ENCODE results near the gene MAMDC2. TPM values are rescaled to one million over a fixed set of nuclear protein-coding genes. Genes with fewer than 3 reads are reported as not detected.

Gene MAMDC2
- total RNA-seq, 1 experiment from 2014 or later, result 0.26 TPM

GRCh38 chr9:70160686-70161600, 117.3 kb downstream of the MAMDC2 start:
- Mint-ChIP-seq H3K27ac (ENCODE audit: unreplicated experiment) (peak overlapping the region; percentile 57), H3K4me1 (ENCODE audit: low read depth, unreplicated experiment) (no peaks in the 10 kb centered on the region), H3K36me3 (ENCODE audit: insufficient read depth, unreplicated experiment) (no peaks in the 10 kb centered on the region), H3K4me3 (ENCODE audit: low read depth, unreplicated experiment) (no peak overlapping the region), H3K27me3 (ENCODE audit: unreplicated experiment) (no peaks in the 10 kb centered on the region), H3K9me3 (ENCODE audit: low read depth, unreplicated experiment) (no peaks in the 10 kb centered on the region)
- no TSS peak for BruUV-seq (replicated peaks)
- CTCF ChIA-PET, result no interaction called here
- no peak for DNase-seq
- no peak for TF ChIP-seq CTCF (IDR thresholded peaks at IDR 0.05; ENCODE audit: unreplicated experiment)
- intact Hi-C loops (cut with micrococcal nuclease; ENCODE audit: unreplicated experiment), result no loop called here

- Mint-ChIP-seq H3K9me3 (ENCODE audit: low read depth, unreplicated experiment) (no peaks in the 10 kb centered on the region), H3K4me1 (ENCODE audit: low read depth, unreplicated experiment) (no peaks in the 10 kb centered on the region), H3K27ac (ENCODE audit: unreplicated experiment) (no peak overlapping the region), H3K36me3 (ENCODE audit: insufficient read depth, unreplicated experiment) (no peaks in the 10 kb centered on the region), H3K4me3 (ENCODE audit: low read depth, unreplicated experiment) (no peak overlapping the region), H3K27me3 (ENCODE audit: unreplicated experiment) (no peaks in the 10 kb centered on the region)
- intact Hi-C loops (cut with micrococcal nuclease; ENCODE audit: unreplicated experiment), result no loop called here
- CTCF ChIA-PET, result no interaction called here
- BruUV-seq (replicated peaks), result no TSS peak
- TF ChIP-seq CTCF (IDR thresholded peaks at IDR 0.05; ENCODE audit: unreplicated experiment), result no peak
- no peak for DNase-seq
Observed at GRCh38 chr9:70165006-70165602, 121.5 kb downstream of the MAMDC2 start.

GRCh38 chr9:70168521-70168920, 124.9 kb downstream of the MAMDC2 start:
- Mint-ChIP-seq H3K27me3 (ENCODE audit: unreplicated experiment) (no peaks in the 10 kb centered on the region), H3K9me3 (ENCODE audit: low read depth, unreplicated experiment) (no peaks in the 10 kb centered on the region), H3K4me1 (ENCODE audit: low read depth, unreplicated experiment) (no peaks in the 10 kb centered on the region), H3K27ac (ENCODE audit: unreplicated experiment) (no peak overlapping the region), H3K4me3 (ENCODE audit: low read depth, unreplicated experiment) (no peak overlapping the region), H3K36me3 (ENCODE audit: insufficient read depth, unreplicated experiment) (no peaks in the 10 kb centered on the region)
- intact Hi-C loops (cut with micrococcal nuclease; ENCODE audit: unreplicated experiment), result no loop called here
- TF ChIP-seq CTCF (IDR thresholded peaks at IDR 0.05; ENCODE audit: unreplicated experiment), result no peak
- CTCF ChIA-PET, result no interaction called here
- BruUV-seq (replicated peaks), result no TSS peak
- DNase-seq, result no peak

- no TSS peak for BruUV-seq (replicated peaks)
Observed at GRCh38 chr9:70169222-70169621, 125.6 kb downstream of the MAMDC2 start.

More at GRCh38 chr9:70169222-70169621, 125.6 kb downstream of the MAMDC2 start:
- Mint-ChIP-seq H3K4me1 (ENCODE audit: low read depth, unreplicated experiment) (no peaks in the 10 kb centered on the region), H3K27ac (ENCODE audit: unreplicated experiment) (no peak overlapping the region), H3K27me3 (ENCODE audit: unreplicated experiment) (no peaks in the 10 kb centered on the region), H3K4me3 (ENCODE audit: low read depth, unreplicated experiment) (no peak overlapping the region), H3K36me3 (ENCODE audit: insufficient read depth, unreplicated experiment) (no peaks in the 10 kb centered on the region), H3K9me3 (ENCODE audit: low read depth, unreplicated experiment) (no peaks in the 10 kb centered on the region)
- no peak for TF ChIP-seq CTCF (IDR thresholded peaks at IDR 0.05; ENCODE audit: unreplicated experiment)
- DNase-seq, result no peak
- intact Hi-C loops (cut with micrococcal nuclease; ENCODE audit: unreplicated experiment), result no loop called here
- CTCF ChIA-PET, result no interaction called here

All from Calu3 (cell line).